A673 (cell line): ENCODE results near the gene CTDSP2. TPM values are rescaled to one million over a fixed set of nuclear protein-coding genes. Genes with fewer than 3 reads are reported as not detected.

Experiments used
- BruUV-seq: library from RNA; stranded (reverse); fragments of 400-500 nt; replicated peaks from 2 replicates; lab custom pipeline; 2021; lab: Mats Ljungman, UMichigan
- CTCF ChIA-PET: fragments of 300-600 bp; sonication (Branson Sonifier 250); formaldehyde crosslinking; loops from one replicate; lab custom pipeline; 2022; ENCODE audit warnings: antibody characterized with exemption; lab: Charles Lee
- POLR2A ChIA-PET: fragments of 300-600 bp; sonication (Branson Sonifier 250); formaldehyde crosslinking; loops from one replicate; lab custom pipeline; 2022; ENCODE audit warnings: antibody characterized with exemption; ENCODE audit not compliant: low non-redundant PET; lab: Charles Lee
- DNase-seq: peaks from one replicate; pipeline ENCODE4 v3.0.0-alpha.2; 2015; ENCODE audit warnings: low spot score
- H3K27ac ChIP-seq: fragments of 200-600 bp; sonication (generic); 2 replicates; pipeline ENCODE4 v1.5.1; 2016; ENCODE audit warnings: mixed run types, low read depth, mild to moderate bottlenecking, mixed read lengths, antibody characterized with exemption, low read length; ENCODE audit not compliant: poor library complexity, severe bottlenecking
- H3K27me3 ChIP-seq: fragments of 200-600 bp; sonication (generic); replicated peaks from 2 replicates; pipeline ENCODE4 v1.6.1; 2017; ENCODE audit warnings: mixed run types, low read depth, mild to moderate bottlenecking, mixed read lengths, antibody characterized with exemption, low read length; ENCODE audit not compliant: insufficient read depth, poor library complexity
- H3K36me3 ChIP-seq: fragments of 200-600 bp; sonication (generic); 2 replicates; pipeline ENCODE4 v1.6.1; 2016; ENCODE audit warnings: mixed run types, mild to moderate bottlenecking, mixed read lengths, antibody characterized with exemption, low read length; ENCODE audit not compliant: insufficient read depth, poor library complexity, severe bottlenecking
- H3K4me1 ChIP-seq: fragments of 200-600 bp; sonication (generic); 2 replicates; pipeline ENCODE4 v1.6.1; 2017; ENCODE audit warnings: mixed run types, mild to moderate bottlenecking, mixed read lengths, antibody characterized with exemption, low read length; ENCODE audit not compliant: insufficient read depth, poor library complexity, severe bottlenecking
- H3K4me3 ChIP-seq: fragments of 200-600 bp; sonication (generic); 2 replicates; pipeline ENCODE4 v1.5.1; 2016; ENCODE audit warnings: low read depth, mixed run types, mild to moderate bottlenecking, mixed read lengths, low read length; ENCODE audit not compliant: poor library complexity, severe bottlenecking
- H3K9me3 ChIP-seq: fragments of 200-600 bp; sonication (generic); 2 replicates; pipeline ENCODE4 v1.6.1; 2016; ENCODE audit warnings: mixed run types, low read depth, mild to moderate bottlenecking, mixed read lengths, antibody characterized with exemption, low read length; ENCODE audit not compliant: poor library complexity, severe bottlenecking
- EZH2 ChIP-seq: fragments of 200-600 bp; sonication (generic); IDR thresholded peaks from 2 replicates; pipeline ENCODE4 v1.6.1; 2017; ENCODE audit warnings: borderline replicate concordance, low read depth, mild to moderate bottlenecking, mixed read lengths, antibody characterized with exemption, low read length; ENCODE audit not compliant: poor library complexity, severe bottlenecking
- intact Hi-C: fragments of 100-400 bp; cut with micrococcal nuclease; formaldehyde crosslinking; loops from one replicate; pipeline ENCODE4 v1.10.0; 2022; ENCODE audit not compliant: unreplicated experiment
- total RNA-seq: library from RNA; stranded (reverse); gene quantifications from 2 replicates; pipeline ENCODE4 v1.2.3, GENCODE V29; 2021
- TF ChIP-seq, protein P1 (sequence below): fragments of 300-800, 200-600 bp; sonication (generic); conservative IDR thresholded peaks from 2 replicates; pipeline ENCODE4 v1.5.1; 2017; ENCODE audit warnings: low read depth, mild to moderate bottlenecking, antibody characterized with exemption, low read length, moderate library complexity, mixed read lengths

The CTDSP2 gene
- total RNA-seq, 1 experiment from 2014 or later: 115 TPM

DNA sequence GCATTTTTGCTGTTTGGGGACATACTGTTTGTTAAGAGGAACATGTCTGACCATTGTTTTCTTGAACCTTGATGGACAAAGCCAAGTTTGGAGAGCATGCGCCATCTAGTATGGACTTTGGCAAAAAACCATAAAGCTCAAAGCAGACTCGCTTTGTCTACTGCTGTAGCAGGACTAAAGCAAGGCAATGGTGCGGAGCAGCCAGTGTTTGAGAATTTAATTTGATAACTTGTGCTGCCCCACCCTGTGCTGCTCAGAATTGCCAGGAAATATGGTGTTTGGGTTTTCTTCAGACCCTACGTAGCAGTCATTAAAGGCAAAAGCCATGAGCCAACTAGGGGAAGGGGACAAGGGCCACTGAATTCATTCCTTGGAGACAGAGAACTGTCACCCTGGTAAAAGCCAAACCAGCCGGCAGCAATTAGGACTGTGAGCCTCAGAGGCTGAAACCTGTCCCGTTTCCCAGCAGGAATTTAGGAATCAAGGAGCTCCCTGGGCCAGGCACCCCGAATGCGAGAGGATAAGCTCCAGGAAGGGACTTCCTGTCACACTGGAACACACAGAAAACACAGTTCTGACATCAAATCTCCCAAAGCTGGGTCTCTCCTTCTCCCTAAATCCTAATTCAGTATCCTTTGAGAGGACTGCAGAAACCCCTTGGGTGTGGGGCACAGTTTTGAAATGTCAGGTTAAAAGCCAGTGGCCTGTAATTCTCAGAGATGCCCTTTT lies 29.1 kb downstream of the CTDSP2 start:
- H3K27ac ChIP-seq: peak overlapping the region; percentile 24
- no peak for DNase-seq
- intact Hi-C loops: no loop called here
- TF ChIP-seq, protein P1, sequence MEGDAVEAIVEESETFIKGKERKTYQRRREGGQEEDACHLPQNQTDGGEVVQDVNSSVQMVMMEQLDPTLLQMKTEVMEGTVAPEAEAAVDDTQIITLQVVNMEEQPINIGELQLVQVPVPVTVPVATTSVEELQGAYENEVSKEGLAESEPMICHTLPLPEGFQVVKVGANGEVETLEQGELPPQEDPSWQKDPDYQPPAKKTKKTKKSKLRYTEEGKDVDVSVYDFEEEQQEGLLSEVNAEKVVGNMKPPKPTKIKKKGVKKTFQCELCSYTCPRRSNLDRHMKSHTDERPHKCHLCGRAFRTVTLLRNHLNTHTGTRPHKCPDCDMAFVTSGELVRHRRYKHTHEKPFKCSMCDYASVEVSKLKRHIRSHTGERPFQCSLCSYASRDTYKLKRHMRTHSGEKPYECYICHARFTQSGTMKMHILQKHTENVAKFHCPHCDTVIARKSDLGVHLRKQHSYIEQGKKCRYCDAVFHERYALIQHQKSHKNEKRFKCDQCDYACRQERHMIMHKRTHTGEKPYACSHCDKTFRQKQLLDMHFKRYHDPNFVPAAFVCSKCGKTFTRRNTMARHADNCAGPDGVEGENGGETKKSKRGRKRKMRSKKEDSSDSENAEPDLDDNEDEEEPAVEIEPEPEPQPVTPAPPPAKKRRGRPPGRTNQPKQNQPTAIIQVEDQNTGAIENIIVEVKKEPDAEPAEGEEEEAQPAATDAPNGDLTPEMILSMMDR: no peak
- TF ChIP-seq EZH2: no peak
- H3K4me1 ChIP-seq: no peaks in the 10 kb centered on the region
- H3K9me3 ChIP-seq: no peaks in the 10 kb centered on the region
- no TSS peak for BruUV-seq
- ChIA-PET CTCF (interaction anchor here (0.6 to 0.7 kb wide), 2 partner anchors 213 to 361 kb away, joined by 3 read pairs; no protein-coding TSS in a partner anchor), POLR2A (no interaction called here)
- H3K4me3 ChIP-seq: no peak overlapping the region
- no peaks in the 10 kb centered on the region for H3K27me3 ChIP-seq
- peaks cover 26% of the 10 kb centered on the region for H3K36me3 ChIP-seq

DNA sequence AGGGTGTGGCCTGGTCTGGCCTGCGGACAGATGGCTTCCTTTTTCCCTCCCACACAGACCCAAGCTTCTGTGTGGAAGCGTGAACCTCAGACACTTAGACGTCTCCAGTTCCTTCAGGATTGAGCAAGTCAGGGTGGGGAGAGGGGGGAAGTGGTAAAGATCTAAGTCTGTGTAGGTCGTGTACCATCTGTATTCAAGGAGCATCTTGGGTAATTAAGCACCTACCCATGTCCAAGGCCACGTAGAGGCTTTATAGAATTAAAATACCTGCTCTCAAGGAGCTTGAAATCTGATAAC lies 29.7 kb downstream of the CTDSP2 start:
- no TSS peak for BruUV-seq
- intact Hi-C loops: no loop called here
- no peak for TF ChIP-seq EZH2
- Histone ChIP-seq H3K4me1 (no peaks in the 10 kb centered on the region), H3K27ac (no peak overlapping the region), H3K4me3 (no peak overlapping the region), H3K36me3 (peaks cover 21% of the 10 kb centered on the region), H3K9me3 (no peaks in the 10 kb centered on the region), H3K27me3 (no peaks in the 10 kb centered on the region)
- no peak for DNase-seq
- ChIA-PET POLR2A (no interaction called here), CTCF (interaction anchor here (0.7 kb wide), 1 partner anchor 214 kb away, joined by 3 read pairs; no protein-coding TSS in a partner anchor)

DNA sequence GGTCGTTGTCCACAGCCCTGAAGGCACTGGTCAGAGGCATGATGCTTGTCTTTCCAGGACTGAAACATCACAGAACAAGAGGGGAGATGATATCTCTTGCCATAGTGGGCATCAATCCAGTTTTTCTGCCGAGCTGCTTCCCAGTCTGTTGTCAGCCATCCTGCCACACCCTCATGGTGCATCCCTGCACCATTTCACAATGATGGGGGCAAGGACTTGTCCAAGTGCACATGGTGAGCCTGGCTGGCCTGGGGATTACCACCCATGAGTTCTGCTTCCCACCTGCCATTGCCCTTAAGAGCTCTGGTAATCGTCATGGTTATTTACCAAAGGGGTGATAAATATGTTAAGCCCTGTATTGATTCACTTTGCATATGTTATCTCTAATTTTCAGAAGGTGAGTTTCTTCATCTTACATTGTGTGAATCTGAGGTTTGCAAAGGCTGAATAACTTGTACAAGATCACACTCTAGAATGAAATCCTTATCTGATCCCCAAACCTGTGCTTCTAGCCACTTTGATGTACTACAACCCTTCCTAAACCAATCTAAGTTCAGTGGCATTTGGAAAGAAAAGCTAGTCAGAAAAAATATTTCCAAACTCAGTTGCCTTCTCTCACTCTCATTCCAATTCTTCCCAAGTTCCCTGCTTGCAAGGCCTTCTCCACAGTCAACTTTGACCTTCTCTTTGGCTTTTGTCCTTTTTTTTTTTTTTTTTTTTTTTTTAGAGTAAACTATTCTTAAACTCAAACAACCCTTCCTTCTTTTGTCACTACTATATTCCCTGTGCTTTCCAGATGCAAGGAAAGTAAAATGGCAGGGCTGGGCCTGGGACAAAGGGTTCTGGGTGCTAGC lies 30.3 kb downstream of the CTDSP2 start:
- intact Hi-C loops: no loop called here
- Histone ChIP-seq H3K27ac (no peak overlapping the region), H3K36me3 (peaks cover 18% of the 10 kb centered on the region), H3K4me3 (no peak overlapping the region), H3K4me1 (no peaks in the 10 kb centered on the region), H3K9me3 (no peaks in the 10 kb centered on the region), H3K27me3 (no peaks in the 10 kb centered on the region)
- BruUV-seq: no TSS peak
- TF ChIP-seq EZH2: no peak
- TF ChIP-seq, protein P1: no peak
- ChIA-PET POLR2A (no interaction called here), CTCF (no interaction called here)
- no peak for DNase-seq
